IPS-NIHi11 (cell line): ENCODE data around the gene STRAP.
"Not testable (repeated sequence)": the region's sequence is repeated elsewhere in the genome, so short reads cannot be mapped to it uniquely, and the experiment has no call there.

Experiments used
- DNase-seq: peaks from one replicate; pipeline ENCODE4 v3.0.0; 2012; ENCODE audit warnings: mixed read lengths, low spot score

Gene STRAP

GRCh38 chr12:15928346-15928745 is 46.2 kb downstream of the STRAP start:
- DNase-seq, result no peak

GRCh38 chr12:15928870-15929571 is 46.8 kb downstream of the STRAP start:
- DNase-seq, result peak; percentile 24

GRCh38 chr12:15931590-15932053 is 49.4 kb downstream of the STRAP start:
- DNase-seq, result no peak

GRCh38 chr12:15932327-15932726 is 50.1 kb downstream of the STRAP start:
- no peak for DNase-seq

- DNase-seq, result no peak
Observed at GRCh38 chr12:15932971-15933370, 50.8 kb downstream of the STRAP start.

- no peak for DNase-seq
Observed at GRCh38 chr12:15933751-15934150, 51.6 kb downstream of the STRAP start.

GRCh38 chr12:15936751-15937150 is 54.6 kb downstream of the STRAP start:
- no peak for DNase-seq

- DNase-seq, result no peak
Observed at GRCh38 chr12:15937902-15938301, 55.7 kb downstream of the STRAP start.

- no peak for DNase-seq
Observed at GRCh38 chr12:15939111-15939510, 56.9 kb downstream of the STRAP start.

GRCh38 chr12:15942475-15942874 is 60.3 kb downstream of the STRAP start:
- DNase-seq, result no peak

- DNase-seq, result not testable (repeated sequence)
Observed at GRCh38 chr12:15943519-15943918, 61.3 kb downstream of the STRAP start.

GRCh38 chr12:15948461-15948860 is 66.3 kb downstream of the STRAP start:
- DNase-seq, result not testable (repeated sequence)
